ENCODE measurements around the gene CBLIF.

The CBLIF gene

GRCh38 chr11:59813364-59813763, 31.9 kb downstream of the CBLIF start:
- TF ChIP-seq CTCF (conservative IDR thresholded peaks at IDR 0.05; ENCODE audit: control insufficient read depth, insufficient read depth, low read depth, low read length): no peak
- DNase-seq (ENCODE audit: low read depth): no peak
- H3K4me3 ChIP-seq (ENCODE audit: control insufficient read depth, low read depth, low read length): no peak overlapping the region

GRCh38 chr11:59812220-59812619, 33.1 kb downstream of the CBLIF start:
- no peak for TF ChIP-seq CTCF (conservative IDR thresholded peaks at IDR 0.05; ENCODE audit: control insufficient read depth, insufficient read depth, low read depth, low read length)
- DNase-seq (ENCODE audit: low read depth): no peak
- H3K4me3 ChIP-seq (ENCODE audit: control insufficient read depth, low read depth, low read length): no peak overlapping the region

GRCh38 chr11:59810911-59811259, 34.4 kb downstream of the CBLIF start:
- DNase-seq (ENCODE audit: low read depth): no peak
- no peak for TF ChIP-seq CTCF (conservative IDR thresholded peaks at IDR 0.05; ENCODE audit: control insufficient read depth, insufficient read depth, low read depth, low read length)
- H3K4me3 ChIP-seq (ENCODE audit: control insufficient read depth, low read depth, low read length): peak overlapping the region; percentile 99

- peak within 1 kb of the TSS; percentile 99 for H3K4me3 ChIP-seq (ENCODE audit: control insufficient read depth, low read depth, low read length)
- DNase-seq (ENCODE audit: low read depth): peak; percentile 86
- TF ChIP-seq CTCF (conservative IDR thresholded peaks at IDR 0.05; ENCODE audit: control insufficient read depth, insufficient read depth, low read depth, low read length): no peak
These were observed 34.9 kb downstream of the CBLIF start, which contains the start of gene MRPL16 for GRCh38 chr11:59810189-59810910. TSS of gene MRPL16 (minus strand) at chr11:59810778. CDS start at chr11:59810658, 120 bp downstream.

- no peak for DNase-seq (ENCODE audit: low read depth)
- no peak for TF ChIP-seq CTCF (conservative IDR thresholded peaks at IDR 0.05; ENCODE audit: control insufficient read depth, insufficient read depth, low read depth, low read length)
- no peak overlapping the region for H3K4me3 ChIP-seq (ENCODE audit: control insufficient read depth, low read depth, low read length)
These were observed 38.2 kb downstream of the CBLIF start for GRCh38 chr11:59807047-59807610.

GRCh38 chr11:59804061-59804460, 41.2 kb downstream of the CBLIF start:
- H3K4me3 ChIP-seq (ENCODE audit: control insufficient read depth, low read depth, low read length): no peak overlapping the region
- no peak for DNase-seq (ENCODE audit: low read depth)
- TF ChIP-seq CTCF (conservative IDR thresholded peaks at IDR 0.05; ENCODE audit: control insufficient read depth, insufficient read depth, low read depth, low read length): no peak

Data from fibroblast of mammary gland (primary cell).